A549 (cell line): Measurements from ENCODE around the gene OR10H3. TPM values are rescaled to one million over a fixed set of nuclear protein-coding genes. Genes with fewer than 3 reads are reported as not detected.

ENCODE experiments used
- ATAC-seq, 2 experiments: fragments of 200-7000 bp in 1 of 2; fragments of >200 bp in 1 of 2; cut with Nextera tagmentation in 1 of 2; cut with Tn5 transposase in 1 of 2; 3 replicates each; pipeline versions ENCODE4 v1.8.0 to v1.9.1; 2018 to 2020; ENCODE audit warnings: mild to moderate bottlenecking in 1 of 2, moderate library complexity in 1 of 2
- CTCF ChIA-PET: fragments of 300-600 bp; sonication (Branson Sonifier 250); formaldehyde crosslinking; extraction: SDS; loops from one replicate; lab custom pipeline; 2021; ENCODE audit warnings: antibody characterized with exemption, inconsistent platforms; lab: Yijun Ruan, JAX
- POLR2A ChIA-PET: fragments of 350-600 bp; formaldehyde crosslinking; extraction: SDS; loops from one replicate; lab custom pipeline; 2021; ENCODE audit warnings: antibody characterized with exemption, inconsistent platforms; lab: Yijun Ruan, JAX
- DNase-seq, 2 experiments: peaks; one replicate each; pipeline versions ENCODE4 v3.0.0 to v3.0.0-alpha.2; 2011 to 2016; ENCODE audit warnings: low read depth in 1 of 2, low spot score in 1 of 2
- FAIRE-seq: peaks from 2 replicates; lab custom pipeline; 2011; peaks lifted over from hg19 to GRCh38; lab: Jason Lieb, UNC
- H3K27ac ChIP-seq, 2 experiments: fragments of >200 bp; sonication (Bioruptor Twin); formaldehyde crosslinking; 3 replicates each; pipeline ENCODE4 v1.5.1; 2016 to 2017
- H3K4me1 ChIP-seq: fragments of >200 bp; sonication (Bioruptor Twin); formaldehyde crosslinking; 3 replicates; pipeline ENCODE4 v1.6.1; 2016
- H3K4me2 ChIP-seq: fragments of >200 bp; sonication (Bioruptor Twin); formaldehyde crosslinking; 3 replicates; pipeline ENCODE4 v1.6.1; 2016
- H3K4me3 ChIP-seq: fragments of >200 bp; sonication (Bioruptor Twin); formaldehyde crosslinking; 3 replicates; pipeline ENCODE4 v1.5.1; 2016
- H3K9me3 ChIP-seq: fragments of >200 bp; sonication (Bioruptor Twin); formaldehyde crosslinking; 3 replicates; pipeline ENCODE4 v1.6.1; 2016
- CBX8 ChIP-seq: fragments of 200-600 bp; sonication (generic); IDR thresholded peaks from 2 replicates; pipeline ENCODE4 v1.6.1; 2016
- CEBPB ChIP-seq, 2 experiments: fragments of >200 bp in 1 of 2; sonication (Bioruptor Twin) in 1 of 2; formaldehyde crosslinking in 1 of 2; IDR thresholded peaks; 2 replicates each; pipeline ENCODE4 v1.6.1; 2012 to 2016
- CHD2 ChIP-seq: fragments of 150-350 bp; IDR thresholded peaks from 2 replicates; pipeline ENCODE4 v1.6.1; 2014; ENCODE audit warnings: low read length; ENCODE audit not compliant: partially characterized antibody
- ESRRA ChIP-seq: fragments of 150-350 bp; IDR thresholded peaks from 2 replicates; pipeline ENCODE4 v1.6.1; 2014; ENCODE audit warnings: mild to moderate bottlenecking, low read length, borderline replicate concordance
- FOSL2 ChIP-seq, 2 experiments: fragments of 450-650 bp in 1 of 2; fragments of >200 bp in 1 of 2; sonication (Bioruptor Twin) in 1 of 2; formaldehyde crosslinking; IDR thresholded peaks; 2 replicates each; pipeline versions ENCODE4 v1.5.0 to v1.6.1; 2016 to 2020; ENCODE audit warnings: mild to moderate bottlenecking in 1 of 2, moderate library complexity in 1 of 2
- HOXB13 ChIP-seq: fragments of 250-450 bp; sonication (Bioruptor Pico); IDR thresholded peaks from 2 replicates; pipeline ENCODE4 v1.5.0; 2020; ENCODE audit warnings: low read depth, mild to moderate bottlenecking, moderate library complexity
- HOXB5 ChIP-seq: fragments of 250-450 bp; sonication (Bioruptor Pico); IDR thresholded peaks from 2 replicates; pipeline ENCODE4 v1.5.0; 2020; ENCODE audit warnings: mild to moderate bottlenecking, moderate library complexity
- MAFK ChIP-seq: fragments of 450-650 bp; IDR thresholded peaks from 2 replicates; pipeline ENCODE4 v1.6.1; 2014; ENCODE audit not compliant: partially characterized antibody
- MAZ ChIP-seq: fragments of 150-350 bp; IDR thresholded peaks from 2 replicates; pipeline ENCODE4 v1.6.1; 2014; ENCODE audit warnings: antibody characterized with exemption, low read depth, low read length, borderline replicate concordance
- NFE2L2 ChIP-seq: fragments of 150-350 bp; conservative IDR thresholded peaks from 2 replicates; pipeline ENCODE4 v1.6.1; 2014; ENCODE audit warnings: low read length
- NPAS2 ChIP-seq: fragments of 250-450 bp; sonication (Bioruptor Pico); IDR thresholded peaks from 2 replicates; pipeline ENCODE4 v1.8.0; 2022; ENCODE audit warnings: mild to moderate bottlenecking, moderate library complexity, borderline replicate concordance
- RAD21 ChIP-seq, 2 experiments: fragments of >200 bp in 1 of 2; sonication (Bioruptor Twin) in 1 of 2; formaldehyde crosslinking in 1 of 2; IDR thresholded peaks in 1 of 2; conservative IDR thresholded peaks in 1 of 2; 2 replicates in 1 of 2; 3 replicates in 1 of 2; pipeline ENCODE4 v1.6.1; 2012 to 2018; ENCODE audit warnings: inconsistent platforms in 1 of 2
- RCOR1 ChIP-seq: fragments of 150-350 bp; IDR thresholded peaks from 2 replicates; pipeline ENCODE4 v1.6.1; 2014; ENCODE audit warnings: antibody characterized with exemption, low read length, low read depth
- RNF2 ChIP-seq: fragments of 200-600 bp; sonication (generic); IDR thresholded peaks from 2 replicates; pipeline ENCODE4 v1.6.1; 2016; ENCODE audit warnings: low read depth, mild to moderate bottlenecking, antibody characterized with exemption, moderate library complexity, borderline replicate concordance
- ZSCAN20 ChIP-seq: fragments of 250-450 bp; sonication (Bioruptor Pico); IDR thresholded peaks from 2 replicates; pipeline ENCODE4 v1.8.0; 2022; ENCODE audit warnings: mild to moderate bottlenecking, moderate library complexity
- WGBS: methylation state at CpG from one replicate; pipeline ENCODE4 v1.1.6; 2017; ENCODE audit errors: missing lambda C conversion rate; 5-methylcytosine and 5-hydroxymethylcytosine counted together
- polyA minus RNA-seq: library from RNA; depleted of rRNA, polyadenylated mRNA; stranded (reverse); fragments of >200 nt; gene quantifications from 2 replicates; pipeline ENCODE4 v1.2.3, GENCODE V29; 2011; rRNA and poly(A)+ RNA removed
- polyA plus RNA-seq, 4 experiments: library from polyadenylated mRNA; depleted of rRNA in 3 of 4; stranded (reverse); fragments of >200 nt; fragmentation: RNase III in 1 of 4; extraction: RNeasy Plus Mini Kit Qiagen cat#74134 plus additional on column Dnase treatment in 1 of 4; gene quantifications; 2 replicates in 3 of 4; 3 replicates in 1 of 4; pipeline ENCODE4 v1.2.3, GENCODE V29; 2011 to 2017
- TF ChIP-seq, protein P1 (sequence below): IDR thresholded peaks from 2 replicates; pipeline ENCODE4 v1.6.1; 2012
- TF ChIP-seq, protein P2 (sequence below): IDR thresholded peaks from 2 replicates; pipeline ENCODE4 v1.6.1; 2012; ENCODE audit warnings: low read depth, borderline replicate concordance
- TF ChIP-seq, protein P3 (sequence below): fragments of 200-600 bp; sonication (generic); IDR thresholded peaks from 2 replicates; pipeline ENCODE4 v1.6.1; 2016; ENCODE audit warnings: antibody characterized with exemption, mild to moderate bottlenecking, moderate library complexity
- TF ChIP-seq, protein P4 (sequence below): fragments of 450-650 bp; IDR thresholded peaks from 2 replicates; pipeline ENCODE4 v1.6.1; 2014; ENCODE audit warnings: antibody characterized with exemption

OR10H3 gene, protein sequence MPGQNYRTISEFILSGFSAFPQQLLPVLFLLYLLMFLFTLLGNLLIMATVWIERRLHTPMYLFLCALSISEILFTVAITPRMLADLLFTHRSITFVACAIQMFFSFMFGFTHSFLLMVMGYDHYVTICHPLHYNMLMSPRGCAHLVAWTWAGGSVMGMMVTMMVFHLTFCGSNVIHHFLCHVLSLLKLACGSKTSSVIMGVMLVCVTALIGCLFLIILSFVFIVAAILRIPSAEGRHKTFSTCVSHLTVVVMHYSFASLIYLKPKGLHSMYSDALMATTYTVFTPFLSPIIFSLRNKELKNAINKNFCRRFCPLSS
- polyA plus RNA-seq (2011; rRNA removed), result not detected in 2 replicates
- not detected in 2 replicates for polyA plus RNA-seq (2012; cell fraction: cytosol; rRNA removed)
- polyA plus RNA-seq (2012; cell fraction: nucleus; rRNA removed), result not detected in 2 replicates
- polyA plus RNA-seq (2017; fragmentation: RNase III; extraction: RNeasy Plus Mini Kit Qiagen cat#74134 plus additional on column Dnase treatment), result not detected in 3 replicates
- not detected in 2 replicates for polyA minus RNA-seq

DNA sequence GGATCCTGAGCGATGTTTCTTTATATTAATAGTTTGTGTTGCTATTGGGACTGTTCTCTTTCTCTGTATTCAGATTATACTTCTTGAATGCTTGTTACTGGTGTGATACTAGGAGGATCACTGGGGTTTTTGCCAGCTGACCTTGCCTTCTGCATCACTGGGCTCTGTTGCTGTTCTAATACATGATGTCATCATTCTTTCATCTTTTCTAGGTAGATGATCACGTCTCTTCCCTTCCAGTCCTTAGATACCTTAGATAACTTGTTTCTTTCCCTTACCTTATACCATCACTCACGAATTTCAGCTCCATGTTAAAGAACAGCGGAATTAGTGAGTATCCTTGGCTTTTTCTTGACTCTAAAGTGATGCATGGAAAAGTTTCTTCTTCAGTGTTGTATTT, at the start of gene OR10H3:
TSS of gene OR10H3 (plus strand) at position 264 of the 400 bp plus-strand sequence. CDS start 3,408 bp downstream, outside the sequence.
- H3K27ac ChIP-seq, result no peak within 1 kb of the TSS
- no peak for FAIRE-seq
- CTCF ChIA-PET, result no interaction called here
- TF ChIP-seq RNF2, result no peak
- TF ChIP-seq, protein P1, sequence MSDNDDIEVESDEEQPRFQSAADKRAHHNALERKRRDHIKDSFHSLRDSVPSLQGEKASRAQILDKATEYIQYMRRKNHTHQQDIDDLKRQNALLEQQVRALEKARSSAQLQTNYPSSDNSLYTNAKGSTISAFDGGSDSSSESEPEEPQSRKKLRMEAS, result no peak
- TF ChIP-seq, all 56 proteins: peak for 0
- Histone ChIP-seq H3K4me1 (no peaks in the 10 kb centered on the region), H3K4me2 (no peak within 1 kb of the TSS), H3K4me3 (no peak within 1 kb of the TSS), H3K9me3 (peaks cover 3% of the 10 kb centered on the region; the same call in 1 of the 3 replicates)
- WGBS, result 41% methylated on average over 4 of the region's 4 CpGs
- no peak for ATAC-seq
- DNase-seq, result no peak
- POLR2A ChIA-PET, result no interaction called here

DNA sequence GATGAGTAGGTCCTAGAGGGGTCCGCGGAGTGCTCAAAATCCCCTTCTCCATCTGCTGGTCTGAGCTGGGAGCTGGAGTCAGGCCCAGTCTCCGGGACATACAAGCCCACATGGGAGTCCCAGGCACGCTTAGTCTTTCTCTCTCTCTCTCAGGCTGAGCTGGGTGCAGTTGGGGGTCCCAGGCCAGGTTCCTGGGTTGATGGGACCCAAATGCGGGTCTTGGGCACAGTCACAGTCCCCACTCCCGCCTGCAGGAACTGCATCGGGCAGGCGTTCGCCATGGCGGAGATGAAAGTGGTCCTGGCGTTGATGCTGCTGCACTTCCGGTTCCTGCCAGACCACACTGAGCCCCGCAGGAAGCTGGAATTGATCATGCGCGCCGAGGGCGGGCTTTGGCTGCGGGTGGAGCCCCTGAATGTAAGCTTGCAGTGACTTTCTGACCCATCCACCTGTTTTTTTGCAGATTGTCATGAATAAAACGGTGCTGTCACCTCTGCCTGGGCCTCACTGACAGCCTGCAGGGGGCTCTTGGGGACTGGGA, 41.1 kb upstream of the OR10H3 start:
- FAIRE-seq, result no peak
- no peak overlapping the region for H3K4me3 ChIP-seq
- WGBS, result 94% methylated on average over 13 of the region's 19 CpGs
- ChIA-PET CTCF (no interaction called here), POLR2A (no interaction called here)
- peaks cover 4% of the 10 kb centered on the region; the same call in 2 of the 3 replicates for H3K9me3 ChIP-seq
- no peak for TF ChIP-seq RAD21 (conservative IDR thresholded peaks at IDR 0.05 in 1 of 2, IDR thresholded peaks at IDR 0.05 in 1 of 2)
- TF ChIP-seq CBX8, result no peak
- no peak for TF ChIP-seq FOSL2 (IDR thresholded peaks at IDR 0.05)
- TF ChIP-seq FOSL2 (CRISPR knock-in tag; IDR thresholded peaks at IDR 0.05), result no peak
- no peak for TF ChIP-seq NPAS2 (CRISPR knock-in tag)
- TF ChIP-seq HOXB5 (CRISPR knock-in tag), result no peak
- TF ChIP-seq CHD2, result no peak
- no peak for TF ChIP-seq ESRRA
- TF ChIP-seq RCOR1, result no peak
- TF ChIP-seq MAZ, result no peak
- no peak for TF ChIP-seq MAFK
- no peak for TF ChIP-seq NFE2L2
- TF ChIP-seq RNF2, result no peak
- TF ChIP-seq, protein P2, sequence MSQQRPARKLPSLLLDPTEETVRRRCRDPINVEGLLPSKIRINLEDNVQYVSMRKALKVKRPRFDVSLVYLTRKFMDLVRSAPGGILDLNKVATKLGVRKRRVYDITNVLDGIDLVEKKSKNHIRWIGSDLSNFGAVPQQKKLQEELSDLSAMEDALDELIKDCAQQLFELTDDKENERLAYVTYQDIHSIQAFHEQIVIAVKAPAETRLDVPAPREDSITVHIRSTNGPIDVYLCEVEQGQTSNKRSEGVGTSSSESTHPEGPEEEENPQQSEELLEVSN, result no peak
- no peak for TF ChIP-seq ZSCAN20
- TF ChIP-seq, protein P3, sequence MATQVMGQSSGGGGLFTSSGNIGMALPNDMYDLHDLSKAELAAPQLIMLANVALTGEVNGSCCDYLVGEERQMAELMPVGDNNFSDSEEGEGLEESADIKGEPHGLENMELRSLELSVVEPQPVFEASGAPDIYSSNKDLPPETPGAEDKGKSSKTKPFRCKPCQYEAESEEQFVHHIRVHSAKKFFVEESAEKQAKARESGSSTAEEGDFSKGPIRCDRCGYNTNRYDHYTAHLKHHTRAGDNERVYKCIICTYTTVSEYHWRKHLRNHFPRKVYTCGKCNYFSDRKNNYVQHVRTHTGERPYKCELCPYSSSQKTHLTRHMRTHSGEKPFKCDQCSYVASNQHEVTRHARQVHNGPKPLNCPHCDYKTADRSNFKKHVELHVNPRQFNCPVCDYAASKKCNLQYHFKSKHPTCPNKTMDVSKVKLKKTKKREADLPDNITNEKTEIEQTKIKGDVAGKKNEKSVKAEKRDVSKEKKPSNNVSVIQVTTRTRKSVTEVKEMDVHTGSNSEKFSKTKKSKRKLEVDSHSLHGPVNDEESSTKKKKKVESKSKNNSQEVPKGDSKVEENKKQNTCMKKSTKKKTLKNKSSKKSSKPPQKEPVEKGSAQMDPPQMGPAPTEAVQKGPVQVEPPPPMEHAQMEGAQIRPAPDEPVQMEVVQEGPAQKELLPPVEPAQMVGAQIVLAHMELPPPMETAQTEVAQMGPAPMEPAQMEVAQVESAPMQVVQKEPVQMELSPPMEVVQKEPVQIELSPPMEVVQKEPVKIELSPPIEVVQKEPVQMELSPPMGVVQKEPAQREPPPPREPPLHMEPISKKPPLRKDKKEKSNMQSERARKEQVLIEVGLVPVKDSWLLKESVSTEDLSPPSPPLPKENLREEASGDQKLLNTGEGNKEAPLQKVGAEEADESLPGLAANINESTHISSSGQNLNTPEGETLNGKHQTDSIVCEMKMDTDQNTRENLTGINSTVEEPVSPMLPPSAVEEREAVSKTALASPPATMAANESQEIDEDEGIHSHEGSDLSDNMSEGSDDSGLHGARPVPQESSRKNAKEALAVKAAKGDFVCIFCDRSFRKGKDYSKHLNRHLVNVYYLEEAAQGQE, result no peak
- TF ChIP-seq HOXB13 (CRISPR knock-in tag), result no peak
- TF ChIP-seq, protein P4, sequence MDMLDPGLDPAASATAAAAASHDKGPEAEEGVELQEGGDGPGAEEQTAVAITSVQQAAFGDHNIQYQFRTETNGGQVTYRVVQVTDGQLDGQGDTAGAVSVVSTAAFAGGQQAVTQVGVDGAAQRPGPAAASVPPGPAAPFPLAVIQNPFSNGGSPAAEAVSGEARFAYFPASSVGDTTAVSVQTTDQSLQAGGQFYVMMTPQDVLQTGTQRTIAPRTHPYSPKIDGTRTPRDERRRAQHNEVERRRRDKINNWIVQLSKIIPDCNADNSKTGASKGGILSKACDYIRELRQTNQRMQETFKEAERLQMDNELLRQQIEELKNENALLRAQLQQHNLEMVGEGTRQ, result no peak
- no peak for TF ChIP-seq CEBPB (IDR thresholded peaks at IDR 0.05)
- no peak overlapping the region for H3K27ac ChIP-seq
- H3K4me2 ChIP-seq, result no peak overlapping the region
- DNase-seq, result no peak
- H3K4me1 ChIP-seq, result no peaks in the 10 kb centered on the region
- no peak for ATAC-seq
